HG02973 (cell line): ENCODE results near the gene TLX1.

ENCODE experiments used
- ATAC-seq: cut with Tn5 transposase; IDR thresholded peaks from one replicate; pipeline ENCODE4 v1.9.1; 2021; ENCODE audit warnings: moderate library complexity; ENCODE audit not compliant: unreplicated experiment

The TLX1 gene

GRCh38 chr10:101133489-101134298, 2.6 kb downstream of the TLX1 start:
- ATAC-seq: no peak

GRCh38 chr10:101134299-101135127, 3.4 kb downstream of the TLX1 start:
- ATAC-seq: no peak

GRCh38 chr10:101135141-101136006, 4.3 kb downstream of the TLX1 start:
- ATAC-seq: no peak

GRCh38 chr10:101136007-101136707, 5.1 kb downstream of the TLX1 start:
- ATAC-seq: no peak

GRCh38 chr10:101136708-101137121, 5.6 kb downstream of the TLX1 start:
- no peak for ATAC-seq

GRCh38 chr10:101137271-101137670, 6.2 kb downstream of the TLX1 start:
- ATAC-seq: no peak

GRCh38 chr10:101138788-101139420, 7.8 kb downstream of the TLX1 start:
- ATAC-seq: no peak

- no peak for ATAC-seq
These were observed 8.4 kb downstream of the TLX1 start for GRCh38 chr10:101139421-101139911.

GRCh38 chr10:101140084-101140949, 9.2 kb downstream of the TLX1 start:
- ATAC-seq: no peak

- ATAC-seq: no peak
These were observed 10.0 kb downstream of the TLX1 start for GRCh38 chr10:101140950-101141615.

GRCh38 chr10:101141616-101142532, 10.8 kb downstream of the TLX1 start:
- ATAC-seq: no peak

GRCh38 chr10:101142533-101143344, 11.6 kb downstream of the TLX1 start:
- ATAC-seq: no peak

- no peak for ATAC-seq
These were observed 12.2 kb downstream of the TLX1 start for GRCh38 chr10:101143345-101143630.

- ATAC-seq: no peak
These were observed 13.0 kb downstream of the TLX1 start for GRCh38 chr10:101144053-101144452.

- no peak for ATAC-seq
These were observed 14.0 kb downstream of the TLX1 start for GRCh38 chr10:101145145-101145544.

- no peak for ATAC-seq
These were observed 14.8 kb downstream of the TLX1 start for GRCh38 chr10:101145750-101146391.
